NB4 (cell line): ENCODE measurements around the gene ACLY.

Experiments
- MYC ChIP-seq: IDR thresholded peaks from 2 replicates; pipeline ENCODE4 v1.6.1; 2011; ENCODE audit warnings: low read depth, low read length
- POLR2A ChIP-seq: IDR thresholded peaks from 2 replicates; pipeline ENCODE4 v1.6.1; 2011; ENCODE audit warnings: mild to moderate bottlenecking; ENCODE audit not compliant: insufficient read length; ENCODE audit errors: extremely low read depth
- TF ChIP-seq, protein P1 (sequence below): IDR thresholded peaks from 2 replicates; pipeline ENCODE4 v1.6.1; 2011; ENCODE audit warnings: low read depth, low read length
- TF ChIP-seq, protein P2 (sequence below): IDR thresholded peaks from one replicate; pipeline ENCODE4 v1.5.1; 2012; ENCODE audit warnings: low read depth, low read length

DNA sequence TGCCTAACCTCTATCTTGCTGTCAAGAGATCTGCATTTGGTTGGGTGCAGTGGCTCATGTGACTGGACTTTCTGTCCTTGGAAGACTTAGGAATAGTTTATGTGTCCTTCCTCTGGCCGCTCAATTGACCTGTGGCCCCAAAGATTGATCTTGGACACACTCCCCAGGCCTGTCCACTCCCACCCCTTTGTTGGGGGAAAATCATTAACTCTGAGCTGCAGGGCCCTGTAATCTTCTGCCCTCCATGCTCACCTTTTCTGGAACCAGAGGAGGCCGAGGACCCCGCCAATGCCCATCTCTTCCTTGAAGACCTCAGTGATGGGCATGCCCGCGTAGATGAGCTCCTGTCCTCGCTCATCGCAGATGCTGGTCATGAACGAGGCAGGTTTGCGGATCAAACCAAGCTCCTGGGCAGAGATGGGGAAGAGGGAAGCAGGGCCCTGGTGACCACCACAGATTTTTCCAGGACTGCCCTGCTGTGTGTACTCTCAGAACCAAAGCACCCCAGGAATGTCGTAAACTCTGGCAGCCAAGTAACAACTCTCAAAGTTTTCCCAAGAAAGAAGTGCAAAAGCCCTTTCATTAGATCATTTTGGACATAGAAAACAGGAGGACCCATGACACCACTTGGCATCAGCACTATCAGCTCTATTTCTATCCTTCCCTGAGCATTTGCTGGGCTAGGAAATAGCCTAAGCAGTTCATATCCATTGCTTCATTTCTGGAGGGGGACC is 45.0 kb downstream of the ACLY start:
- no peak for TF ChIP-seq POLR2A
- TF ChIP-seq, protein P1, sequence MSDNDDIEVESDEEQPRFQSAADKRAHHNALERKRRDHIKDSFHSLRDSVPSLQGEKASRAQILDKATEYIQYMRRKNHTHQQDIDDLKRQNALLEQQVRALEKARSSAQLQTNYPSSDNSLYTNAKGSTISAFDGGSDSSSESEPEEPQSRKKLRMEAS = no peak
- TF ChIP-seq, protein P2, sequence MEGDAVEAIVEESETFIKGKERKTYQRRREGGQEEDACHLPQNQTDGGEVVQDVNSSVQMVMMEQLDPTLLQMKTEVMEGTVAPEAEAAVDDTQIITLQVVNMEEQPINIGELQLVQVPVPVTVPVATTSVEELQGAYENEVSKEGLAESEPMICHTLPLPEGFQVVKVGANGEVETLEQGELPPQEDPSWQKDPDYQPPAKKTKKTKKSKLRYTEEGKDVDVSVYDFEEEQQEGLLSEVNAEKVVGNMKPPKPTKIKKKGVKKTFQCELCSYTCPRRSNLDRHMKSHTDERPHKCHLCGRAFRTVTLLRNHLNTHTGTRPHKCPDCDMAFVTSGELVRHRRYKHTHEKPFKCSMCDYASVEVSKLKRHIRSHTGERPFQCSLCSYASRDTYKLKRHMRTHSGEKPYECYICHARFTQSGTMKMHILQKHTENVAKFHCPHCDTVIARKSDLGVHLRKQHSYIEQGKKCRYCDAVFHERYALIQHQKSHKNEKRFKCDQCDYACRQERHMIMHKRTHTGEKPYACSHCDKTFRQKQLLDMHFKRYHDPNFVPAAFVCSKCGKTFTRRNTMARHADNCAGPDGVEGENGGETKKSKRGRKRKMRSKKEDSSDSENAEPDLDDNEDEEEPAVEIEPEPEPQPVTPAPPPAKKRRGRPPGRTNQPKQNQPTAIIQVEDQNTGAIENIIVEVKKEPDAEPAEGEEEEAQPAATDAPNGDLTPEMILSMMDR = no peak
- no peak for TF ChIP-seq MYC
